ENCODE measurements around the gene IL19. TPM values are rescaled to one million over a fixed set of nuclear protein-coding genes. Genes with fewer than 3 reads are reported as not detected.

IL19 gene
- total and polyA plus RNA-seq, 2 experiments from 2014 or later, result 0.37 TPM; not detected in 1

GRCh38 chr1:206835186-206835585 is 64.6 kb downstream of the IL19 start:
- Histone ChIP-seq H3K9me3 (ENCODE audit: low read depth) (no peaks in the 10 kb centered on the region), H3K27ac (no peak overlapping the region), H3K36me3 (replicated peaks; ENCODE audit: insufficient read depth, low read depth) (no peaks in the 10 kb centered on the region), H3K4me2 (no peak overlapping the region), H3K4me3 (no peak overlapping the region), H3K79me2 (no peaks in the 10 kb centered on the region), H4K20me1 (ENCODE audit: insufficient read depth, poor library complexity, severe bottlenecking) (no peaks in the 10 kb centered on the region), H3K27me3 (no peaks in the 10 kb centered on the region), H2AFZ (no peak overlapping the region), H3K9me2 (replicated peaks; ENCODE audit: insufficient read depth) (no peaks in the 10 kb centered on the region), H3K4me1 (ENCODE audit: insufficient read depth) (no peaks in the 10 kb centered on the region)
- TF ChIP-seq EZH2phosphoT487 (IDR thresholded peaks at IDR 0.05; ENCODE audit: low read depth, severe bottlenecking, unreplicated experiment) (no peak), CTCF (IDR thresholded peaks at IDR 0.05; ENCODE audit: poor library complexity) (no peak), EZH2 (IDR thresholded peaks at IDR 0.05; ENCODE audit: borderline replicate concordance) (no peak)
- no peak for DNase-seq (ENCODE audit: low spot score)
- WGBS (ENCODE audit: low lambda C conversion rate, missing lambda C conversion rate), result 67% methylated on average over 3 of the region's 3 CpGs

- H3K4me3 ChIP-seq, result no peak overlapping the region
- no peaks in the 10 kb centered on the region for H3K4me1 ChIP-seq (ENCODE audit: insufficient read depth)
- no peak overlapping the region for H2AFZ ChIP-seq
- H3K9me2 ChIP-seq (replicated peaks; ENCODE audit: insufficient read depth), result no peaks in the 10 kb centered on the region
- no peaks in the 10 kb centered on the region for H4K20me1 ChIP-seq (ENCODE audit: insufficient read depth, poor library complexity, severe bottlenecking)
- H3K27me3 ChIP-seq, result no peaks in the 10 kb centered on the region
- H3K36me3 ChIP-seq (replicated peaks; ENCODE audit: insufficient read depth, low read depth), result no peaks in the 10 kb centered on the region
- no peak for TF ChIP-seq CTCF (IDR thresholded peaks at IDR 0.05; ENCODE audit: poor library complexity)
- no peak for TF ChIP-seq EZH2 (IDR thresholded peaks at IDR 0.05; ENCODE audit: borderline replicate concordance)
- no peak for TF ChIP-seq EZH2phosphoT487 (IDR thresholded peaks at IDR 0.05; ENCODE audit: low read depth, severe bottlenecking, unreplicated experiment)
- no peaks in the 10 kb centered on the region for H3K9me3 ChIP-seq (ENCODE audit: low read depth)
- no peak overlapping the region for H3K27ac ChIP-seq
- WGBS (ENCODE audit: low lambda C conversion rate, missing lambda C conversion rate), result 72% methylated on average over 2 of the region's 2 CpGs
- no peaks in the 10 kb centered on the region for H3K79me2 ChIP-seq
- no peak overlapping the region for H3K4me2 ChIP-seq
- DNase-seq (ENCODE audit: low spot score), result no peak
Observed at GRCh38 chr1:206836111-206836510, 65.5 kb downstream of the IL19 start.

GRCh38 chr1:206839006-206839560 is 68.5 kb downstream of the IL19 start:
- Histone ChIP-seq H3K9me3 (ENCODE audit: low read depth) (no peaks in the 10 kb centered on the region), H3K27ac (no peak overlapping the region), H3K4me3 (no peak overlapping the region), H3K9me2 (replicated peaks; ENCODE audit: insufficient read depth) (no peaks in the 10 kb centered on the region), H2AFZ (no peak overlapping the region), H3K79me2 (no peaks in the 10 kb centered on the region), H3K36me3 (replicated peaks; ENCODE audit: insufficient read depth, low read depth) (no peaks in the 10 kb centered on the region), H3K4me2 (no peak overlapping the region), H4K20me1 (ENCODE audit: insufficient read depth, poor library complexity, severe bottlenecking) (no peaks in the 10 kb centered on the region), H3K4me1 (ENCODE audit: insufficient read depth) (no peaks in the 10 kb centered on the region), H3K27me3 (no peaks in the 10 kb centered on the region)
- WGBS (ENCODE audit: low lambda C conversion rate, missing lambda C conversion rate), result 79% methylated on average over 4 of the region's 4 CpGs
- DNase-seq (ENCODE audit: low spot score), result no peak
- TF ChIP-seq EZH2phosphoT487 (IDR thresholded peaks at IDR 0.05; ENCODE audit: low read depth, severe bottlenecking, unreplicated experiment) (no peak), CTCF (IDR thresholded peaks at IDR 0.05; ENCODE audit: poor library complexity) (no peak), EZH2 (IDR thresholded peaks at IDR 0.05; ENCODE audit: borderline replicate concordance) (no peak)

Data from hepatocyte (in vitro differentiated cells).